CD1c-positive myeloid dendritic cell (primary cell): ENCODE data around the gene ALOX15.
"Not testable (repeated sequence)": the region's sequence is repeated elsewhere in the genome, so short reads cannot be mapped to it uniquely, and the experiment has no call there.

ENCODE experiments used
- DNase-seq: peaks from one replicate; pipeline ENCODE4 v3.0.0-alpha.2; 2016; ENCODE audit errors: extremely low spot score

ALOX15 gene

GRCh38 chr17:4655933-4656332 is 14.5 kb upstream of the ALOX15 start:
- not testable (repeated sequence) for DNase-seq

GRCh38 chr17:4652997-4653396 is 11.5 kb upstream of the ALOX15 start:
- DNase-seq = peak; percentile 48

DNA sequence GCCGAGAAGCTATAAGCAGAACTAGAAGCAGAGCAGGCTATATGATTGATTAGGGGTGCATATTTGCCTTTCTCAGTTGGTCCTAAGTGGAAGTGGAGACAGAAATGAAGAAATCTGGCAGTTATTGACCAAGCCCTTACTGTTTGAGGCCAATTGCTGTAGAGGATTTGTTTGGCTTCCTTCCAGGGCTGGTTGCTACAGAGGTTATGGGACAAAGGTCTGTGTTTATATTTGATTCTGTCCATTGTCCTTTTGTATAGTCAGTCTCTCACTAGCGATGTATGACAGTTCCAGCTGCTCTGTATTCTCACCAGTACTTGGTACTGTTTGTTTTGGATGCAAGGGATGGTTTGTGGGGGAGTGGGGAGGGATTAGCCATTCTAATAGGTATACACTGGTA is 7.3 kb upstream of the ALOX15 start:
- peak; percentile 72 for DNase-seq

DNA sequence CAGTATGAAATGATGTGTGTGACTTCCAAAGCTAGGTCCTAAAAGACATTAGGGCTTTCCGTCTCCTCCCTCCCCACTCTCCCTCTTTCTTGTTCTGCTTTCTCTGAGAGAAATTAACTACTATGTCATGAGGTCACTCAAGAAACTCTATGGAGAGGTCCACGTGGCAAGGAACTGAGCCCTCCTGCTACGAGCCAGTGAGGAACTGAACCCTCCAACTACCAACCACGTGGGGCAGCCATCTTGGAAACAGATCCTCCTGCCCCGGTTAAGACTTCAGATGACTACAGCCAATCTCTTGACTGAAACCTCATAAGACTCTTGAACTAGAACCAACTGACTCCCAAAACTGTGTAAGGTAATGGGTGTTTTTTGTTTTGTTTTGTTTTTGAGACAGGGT is 4.2 kb upstream of the ALOX15 start:
- DNase-seq = peak; percentile 92

DNA sequence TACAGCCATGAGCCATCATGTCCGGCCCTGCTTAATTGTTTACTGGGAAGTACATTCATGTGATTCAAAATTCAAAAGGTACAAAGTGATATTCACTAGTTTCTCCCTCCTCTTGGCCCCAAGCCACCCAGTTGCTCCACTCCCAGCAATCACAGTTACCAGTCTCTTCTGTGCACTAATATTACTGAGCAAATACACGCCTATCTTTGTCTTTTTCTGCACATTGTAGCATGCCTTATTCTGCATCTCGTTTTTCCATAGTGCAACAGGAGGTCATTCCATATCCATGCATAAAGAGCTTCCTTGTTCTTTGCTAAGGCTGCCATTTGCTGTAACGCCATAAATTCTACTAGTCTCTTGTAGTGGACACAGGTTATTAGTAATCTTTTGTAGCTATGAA is 2.2 kb upstream of the ALOX15 start:
- DNase-seq = no peak

DNA sequence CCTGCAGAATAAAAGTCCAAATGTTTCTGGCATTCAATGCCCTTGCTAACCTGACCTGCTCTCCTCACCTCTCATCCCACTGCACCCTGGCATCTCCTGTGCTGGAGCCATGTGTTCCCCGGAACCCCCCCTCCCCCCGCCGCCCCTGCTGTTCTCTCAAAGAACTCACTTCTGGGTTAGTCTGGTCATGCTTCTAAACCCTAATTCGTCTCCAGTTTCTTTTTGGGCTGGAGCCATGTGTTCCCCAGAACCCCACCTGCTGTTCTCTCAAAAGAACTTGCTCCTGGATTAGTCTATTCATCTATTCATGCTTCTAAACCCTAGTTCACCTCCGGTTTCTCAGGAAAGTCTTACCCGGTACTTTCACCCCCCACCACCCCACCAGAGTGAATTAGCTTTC is 808 bp upstream of the ALOX15 start:
- no peak for DNase-seq

GRCh38 chr17:4640569-4641188 is 799 bp downstream of the ALOX15 start:
- not testable (repeated sequence) for DNase-seq

- DNase-seq = peak; percentile 54
Observed at GRCh38 chr17:4639301-4640059, 2.0 kb downstream of the ALOX15 start.

DNA sequence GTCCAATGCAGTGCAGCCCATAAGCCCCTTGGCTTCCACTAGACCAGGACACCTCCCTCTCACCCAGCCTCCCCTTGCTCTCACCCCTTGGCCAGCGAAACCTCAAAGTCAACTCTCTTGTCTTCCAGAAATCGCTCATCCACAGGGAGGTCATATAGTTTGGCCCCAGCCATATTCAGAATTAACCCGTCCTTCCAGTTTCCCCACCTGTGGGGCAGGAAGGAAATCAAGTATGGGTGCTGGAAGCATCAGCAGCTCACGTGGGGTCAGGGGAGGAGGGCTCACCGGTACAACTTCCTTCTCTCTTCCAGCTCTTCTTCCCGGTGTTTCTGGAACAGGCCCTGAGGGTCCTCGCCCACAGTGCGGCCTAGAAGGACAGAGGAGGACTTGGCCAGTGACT is 2.7 kb downstream of the ALOX15 start:
- DNase-seq = not testable (repeated sequence)

DNA sequence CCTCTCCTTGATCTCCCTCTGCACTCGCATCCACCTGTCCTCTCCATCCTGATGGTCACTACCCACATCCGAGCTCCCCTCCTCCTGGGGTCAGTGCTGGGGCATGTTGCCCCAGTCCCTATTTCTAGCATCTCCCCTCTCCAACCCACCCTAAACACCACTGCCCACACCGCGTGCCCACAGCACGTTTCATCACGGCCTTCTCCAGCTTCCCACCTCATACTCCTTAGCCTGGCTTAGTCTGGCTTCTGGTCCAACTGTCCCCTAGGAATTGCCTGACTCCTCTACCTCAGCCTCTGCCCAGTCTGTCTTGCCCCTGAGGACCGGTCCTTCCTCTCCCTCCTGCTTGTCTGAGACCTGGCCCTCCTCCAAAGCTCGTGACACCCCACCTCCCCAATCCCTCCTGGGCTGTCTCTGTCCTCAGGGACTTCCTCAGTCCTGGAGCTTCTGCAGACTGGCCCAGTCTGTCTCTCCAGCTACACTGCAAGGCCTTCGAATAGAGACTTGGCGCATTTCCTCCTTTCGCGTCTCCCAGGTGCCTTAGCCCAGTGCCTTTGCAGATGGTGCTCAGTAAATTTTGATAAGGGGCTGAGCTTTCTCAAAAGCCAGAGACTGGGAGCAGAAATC is 4.9 kb downstream of the ALOX15 start:
- peak; percentile 53 for DNase-seq

GRCh38 chr17:4635823-4636375 is 5.6 kb downstream of the ALOX15 start:
- peak; percentile 87 for DNase-seq

- no peak for DNase-seq
Observed at GRCh38 chr17:4634976-4635375, 6.5 kb downstream of the ALOX15 start.

GRCh38 chr17:4633643-4634042 is 7.8 kb downstream of the ALOX15 start:
- no peak for DNase-seq

- no peak for DNase-seq
Observed at GRCh38 chr17:4632581-4632920, 8.9 kb downstream of the ALOX15 start.

DNA sequence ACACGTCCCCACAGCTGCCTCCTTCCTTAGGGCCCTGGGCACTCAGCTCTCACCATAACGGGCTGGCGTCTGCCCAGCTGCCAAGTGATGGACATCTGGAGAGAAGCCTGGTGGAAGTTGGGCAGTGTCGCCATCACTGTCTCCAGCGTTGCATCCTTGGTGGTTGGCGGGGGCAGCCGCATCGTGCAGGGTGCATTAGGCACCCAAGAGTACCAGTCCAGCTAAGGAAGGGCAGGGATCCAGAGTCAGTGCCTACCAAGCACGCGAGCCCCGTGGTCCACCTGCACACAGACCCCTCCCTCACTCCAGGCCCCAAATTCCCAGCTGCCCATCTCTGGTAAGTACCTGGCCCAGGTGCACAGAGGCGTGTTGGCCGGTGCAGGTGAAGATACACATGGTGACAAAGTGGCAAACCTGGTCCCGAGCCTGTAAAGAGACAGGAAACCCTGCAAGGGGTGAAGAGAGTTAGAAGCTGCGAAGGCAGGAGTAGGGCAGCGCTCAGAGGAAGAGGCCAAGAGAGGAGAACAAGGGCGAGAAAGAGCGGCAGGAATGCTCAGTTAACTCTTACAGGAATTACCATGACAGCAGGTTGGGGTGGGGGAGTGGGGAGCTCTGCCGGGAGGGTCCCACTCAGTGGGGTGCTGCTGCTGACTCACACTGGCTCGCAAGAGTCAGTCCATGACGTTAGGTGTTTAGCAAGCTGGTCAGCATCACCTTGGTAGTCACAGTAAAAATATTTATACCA is 9.5 kb downstream of the ALOX15 start:
- no peak for DNase-seq

DNA sequence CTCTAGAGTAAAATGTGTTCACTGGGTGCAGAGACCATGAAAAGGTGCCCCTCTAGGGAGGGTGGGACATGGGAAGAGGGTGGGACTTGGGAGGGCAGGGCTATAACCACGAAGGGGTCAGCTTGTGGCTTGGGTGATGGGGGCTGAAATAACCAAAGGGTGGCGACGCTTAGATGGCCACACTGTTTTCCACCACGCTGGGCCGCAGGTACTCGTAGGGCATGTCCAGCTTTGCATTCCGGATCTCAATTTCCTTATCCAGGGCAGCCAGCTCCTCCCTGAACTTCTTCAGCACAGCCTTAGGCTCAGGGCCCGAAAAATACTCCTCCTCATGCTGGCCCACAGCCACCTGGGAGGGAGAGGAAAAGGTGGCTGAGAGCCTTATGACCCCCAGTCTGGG is 10.0 kb downstream of the ALOX15 start:
- DNase-seq = no peak

GRCh38 chr17:4626734-4627256 is 14.7 kb downstream of the ALOX15 start:
- no peak for DNase-seq

DNA sequence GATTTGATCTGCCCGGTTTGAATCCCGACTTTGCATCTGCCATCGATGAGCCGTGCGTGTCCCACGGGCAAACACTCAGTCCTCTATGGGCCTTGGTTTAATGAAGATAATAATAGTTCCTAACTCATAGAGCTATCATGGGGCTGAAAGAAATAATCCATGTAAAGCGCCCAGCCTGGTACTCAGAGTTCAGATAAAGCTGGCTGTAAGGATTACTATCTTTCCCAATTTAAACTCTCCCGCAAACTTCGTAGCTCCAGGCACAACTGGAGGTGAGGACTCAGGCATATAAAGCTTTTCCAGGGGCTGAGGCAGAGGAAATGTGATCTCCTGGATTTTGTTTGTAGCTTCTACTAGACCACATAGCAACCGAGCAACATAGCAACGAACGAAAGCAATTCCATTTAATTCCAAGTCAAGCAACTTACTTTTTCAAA is 16.3 kb downstream of the ALOX15 start:
- no peak for DNase-seq

- DNase-seq = peak; percentile 56
Observed at GRCh38 chr17:4624451-4624911, 17.0 kb downstream of the ALOX15 start.

GRCh38 chr17:4623249-4623648 is 18.2 kb downstream of the ALOX15 start:
- DNase-seq = peak; percentile 40

DNA sequence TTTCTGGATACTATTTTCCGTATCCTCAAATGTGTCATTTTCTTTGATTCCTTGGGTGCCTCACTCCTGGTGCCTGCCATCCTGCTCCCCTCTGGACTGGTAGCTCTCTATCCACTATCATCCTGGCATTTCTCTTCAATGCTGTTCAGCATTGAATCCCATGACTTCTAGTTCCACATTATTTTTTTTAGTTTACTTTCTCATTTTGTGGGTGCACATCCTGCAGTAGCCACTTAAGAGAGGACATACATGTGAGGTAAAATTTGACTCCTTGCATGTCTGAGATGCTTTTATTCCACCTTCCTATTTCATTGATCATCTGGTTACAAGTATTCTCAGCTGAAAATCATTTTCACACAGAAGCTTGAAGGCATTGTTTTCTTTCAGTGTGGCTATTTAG is 19.1 kb downstream of the ALOX15 start:
- DNase-seq = no peak
